K562 (cell line): ENCODE data around the gene TUBG2. TPM values are rescaled to one million over a fixed set of nuclear protein-coding genes. Genes with fewer than 3 reads are reported as not detected.

Source experiments
- ARID1B ChIP-seq: fragments of 450-650 bp; IDR thresholded peaks from 2 replicates; pipeline ENCODE4 v1.6.1; 2016; ENCODE audit warnings: antibody characterized with exemption, mild to moderate bottlenecking, inconsistent platforms
- BHLHE40 ChIP-seq: IDR thresholded peaks from 2 replicates; pipeline ENCODE4 v1.6.1; 2011; ENCODE audit warnings: low read length, improper control_type of control experiment
- CBX2 ChIP-seq: fragments of 200-600 bp; sonication (generic); IDR thresholded peaks from one replicate; pipeline ENCODE4 v1.6.1; 2012; ENCODE audit warnings: mild to moderate bottlenecking, low read length, inconsistent platforms; ENCODE audit not compliant: insufficient read depth, poor library complexity, severe bottlenecking
- CCNT2 ChIP-seq: IDR thresholded peaks from 2 replicates; pipeline ENCODE4 v1.6.1; 2011; ENCODE audit warnings: borderline replicate concordance, low read depth, mild to moderate bottlenecking, moderate library complexity, mixed read lengths, low read length; ENCODE audit not compliant: insufficient read length; ENCODE audit errors: extremely low read depth
- GMEB1 ChIP-seq: fragments of 250-450 bp; sonication (Bioruptor Pico); IDR thresholded peaks from 2 replicates; pipeline ENCODE4 v1.4.0; 2020; ENCODE audit warnings: mild to moderate bottlenecking
- HDAC1 ChIP-seq, 2 experiments: fragments of 450-650 bp; IDR thresholded peaks; 2 replicates each; pipeline ENCODE4 v1.6.1; 2016 to 2017; ENCODE audit warnings: inconsistent platforms in 1 of 2, mild to moderate bottlenecking in 1 of 2, moderate library complexity in 1 of 2
- HDAC2 ChIP-seq: fragments of 450-650 bp; IDR thresholded peaks from 2 replicates; pipeline ENCODE4 v1.6.1; 2016; ENCODE audit warnings: mild to moderate bottlenecking
- RBFOX2 ChIP-seq: fragments of 200-400 bp; formaldehyde crosslinking; IDR thresholded peaks from 2 replicates; pipeline ENCODE4 v1.6.1; 2017; ENCODE audit warnings: low read depth, mild to moderate bottlenecking, low read length, moderate library complexity
- RNF2 ChIP-seq: sonication (generic); IDR thresholded peaks from 2 replicates; pipeline ENCODE4 v1.6.1; 2016
- SNRNP70 ChIP-seq: fragments of 200-400 bp; formaldehyde crosslinking; optimal IDR thresholded peaks from 2 replicates; pipeline ENCODE3; 2017; ENCODE audit warnings: low read depth, low read length
- TAL1 ChIP-seq: fragments of 450-650 bp; IDR thresholded peaks from 2 replicates; pipeline ENCODE4 v1.6.1; 2016; ENCODE audit warnings: mild to moderate bottlenecking
- ZNF639 ChIP-seq, 2 experiments: fragments of 200-800 bp in 1 of 2; sonication (Bioruptor generic) in 1 of 2; sonication (generic) in 1 of 2; formaldehyde crosslinking in 1 of 2; IDR thresholded peaks in 1 of 2; conservative IDR thresholded peaks in 1 of 2; 2 replicates each; pipeline versions ENCODE4 v1.5.0 to v1.6.1; 2016 to 2020; ENCODE audit warnings: missing compliant biosample characterization in 1 of 2, missing genetic modification characterization in 1 of 2, missing genetic modification reagents in 1 of 2
- polyA plus RNA-seq, 8 experiments: library from polyadenylated mRNA; depleted of rRNA in 4 of 8; stranded (reverse) in 5 of 8; unstranded in 3 of 8; fragments of >200 nt; fragmentation: Nextera tagmentation in 2 of 8; fragmentation: Illumina TruSeq in 1 of 8; extraction: Ambion mirVana in 2 of 8; extraction: Trizol in 1 of 8; gene quantifications; 2 replicates each; pipeline versions ENCODE4 v1.2.1 to v1.2.3, GENCODE V29; 2011 to 2014; ENCODE audit warnings: inconsistent platforms in 1 of 8, missing spikeins in 1 of 8
- total RNA-seq, 7 experiments: library from RNA; depleted of rRNA in 6 of 7; stranded (reverse); fragments of >200 nt in 6 of 7; fragmentation: Illumina TruSeq in 2 of 7; extraction: Trizol in 2 of 7; gene quantifications; 2 replicates each; pipeline versions ENCODE4 v1.2.1 to v1.2.3, GENCODE V29; 2011 to 2021; ENCODE audit warnings: low replicate concordance in 1 of 7
- TF ChIP-seq, protein P1 (sequence below): fragments of 450-650 bp; IDR thresholded peaks from 2 replicates; pipeline ENCODE4 v1.6.1; 2018; ENCODE audit warnings: mild to moderate bottlenecking, low read depth; ENCODE audit not compliant: partially characterized antibody
- TF ChIP-seq, protein P2 (sequence below), 3 experiments: fragments of 200-800 bp in 1 of 3; fragments of 250-450 bp in 1 of 3; fragments of 450-650 bp in 1 of 3; sonication (Bioruptor Pico) in 1 of 3; sonication (Bioruptor generic) in 1 of 3; formaldehyde crosslinking in 1 of 3; IDR thresholded peaks; 2 replicates each; pipeline versions ENCODE4 v1.6.1 to v1.8.0; 2016 to 2022; ENCODE audit warnings: mild to moderate bottlenecking in 2 of 3, missing genetic modification characterization in 2 of 3, missing compliant biosample characterization in 1 of 3, moderate library complexity in 1 of 3
- TF ChIP-seq, protein P3 (sequence below): sonication (generic); formaldehyde crosslinking; IDR thresholded peaks from 2 replicates; pipeline ENCODE4 v1.8.0; 2022; ENCODE audit warnings: mild to moderate bottlenecking, low read depth, missing genetic modification reagents

TUBG2 gene
- total and polyA plus RNA-seq, 9 of the 15 experiments (the other 6 are each of a cell fraction or from before 2014, with no cell fraction given) = 0.09 to 0.80 (median 0.24) TPM; not detected in 2

- TF ChIP-seq, protein P1, sequence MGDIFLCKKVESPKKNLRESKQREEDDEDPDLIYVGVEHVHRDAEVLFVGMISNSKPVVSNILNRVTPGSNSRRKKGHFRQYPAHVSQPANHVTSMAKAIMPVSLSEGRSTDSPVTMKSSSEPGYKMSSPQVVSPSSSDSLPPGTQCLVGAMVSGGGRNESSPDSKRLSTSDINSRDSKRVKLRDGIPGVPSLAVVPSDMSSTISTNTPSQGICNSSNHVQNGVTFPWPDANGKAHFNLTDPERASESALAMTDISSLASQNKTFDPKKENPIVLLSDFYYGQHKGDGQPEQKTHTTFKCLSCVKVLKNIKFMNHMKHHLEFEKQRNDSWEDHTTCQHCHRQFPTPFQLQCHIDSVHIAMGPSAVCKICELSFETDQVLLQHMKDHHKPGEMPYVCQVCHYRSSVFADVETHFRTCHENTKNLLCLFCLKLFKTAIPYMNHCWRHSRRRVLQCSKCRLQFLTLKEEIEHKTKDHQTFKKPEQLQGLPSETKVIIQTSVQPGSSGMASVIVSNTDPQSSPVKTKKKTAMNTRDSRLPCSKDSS = no peak
- peak in 1 of 2 experiments; percentile 84; a peak in 1 of 4 replicates for TF ChIP-seq HDAC1 (IDR thresholded peaks at IDR 0.05)
- peak; percentile 40; the same call in 1 of the 2 replicates for TF ChIP-seq ARID1B
- TF ChIP-seq, protein P2, sequence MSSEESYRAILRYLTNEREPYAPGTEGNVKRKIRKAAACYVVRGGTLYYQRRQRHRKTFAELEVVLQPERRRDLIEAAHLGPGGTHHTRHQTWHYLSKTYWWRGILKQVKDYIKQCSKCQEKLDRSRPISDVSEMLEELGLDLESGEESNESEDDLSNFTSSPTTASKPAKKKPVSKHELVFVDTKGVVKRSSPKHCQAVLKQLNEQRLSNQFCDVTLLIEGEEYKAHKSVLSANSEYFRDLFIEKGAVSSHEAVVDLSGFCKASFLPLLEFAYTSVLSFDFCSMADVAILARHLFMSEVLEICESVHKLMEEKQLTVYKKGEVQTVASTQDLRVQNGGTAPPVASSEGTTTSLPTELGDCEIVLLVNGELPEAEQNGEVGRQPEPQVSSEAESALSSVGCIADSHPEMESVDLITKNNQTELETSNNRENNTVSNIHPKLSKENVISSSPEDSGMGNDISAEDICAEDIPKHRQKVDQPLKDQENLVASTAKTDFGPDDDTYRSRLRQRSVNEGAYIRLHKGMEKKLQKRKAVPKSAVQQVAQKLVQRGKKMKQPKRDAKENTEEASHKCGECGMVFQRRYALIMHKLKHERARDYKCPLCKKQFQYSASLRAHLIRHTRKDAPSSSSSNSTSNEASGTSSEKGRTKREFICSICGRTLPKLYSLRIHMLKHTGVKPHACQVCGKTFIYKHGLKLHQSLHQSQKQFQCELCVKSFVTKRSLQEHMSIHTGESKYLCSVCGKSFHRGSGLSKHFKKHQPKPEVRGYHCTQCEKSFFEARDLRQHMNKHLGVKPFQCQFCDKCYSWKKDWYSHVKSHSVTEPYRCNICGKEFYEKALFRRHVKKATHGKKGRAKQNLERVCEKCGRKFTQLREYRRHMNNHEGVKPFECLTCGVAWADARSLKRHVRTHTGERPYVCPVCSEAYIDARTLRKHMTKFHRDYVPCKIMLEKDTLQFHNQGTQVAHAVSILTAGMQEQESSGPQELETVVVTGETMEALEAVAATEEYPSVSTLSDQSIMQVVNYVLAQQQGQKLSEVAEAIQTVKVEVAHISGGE (CRISPR knock-in tag; IDR thresholded peaks at IDR 0.05) = 0 out of 6 replicates have a peak, but pooled peaks of 1 of the 3 experiments have one; percentile 34
- no peak for TF ChIP-seq SNRNP70
- TF ChIP-seq HDAC2 = 0 out of 2 replicates have a peak, but pooled peaks have one; percentile 61
- TF ChIP-seq, protein P3, sequence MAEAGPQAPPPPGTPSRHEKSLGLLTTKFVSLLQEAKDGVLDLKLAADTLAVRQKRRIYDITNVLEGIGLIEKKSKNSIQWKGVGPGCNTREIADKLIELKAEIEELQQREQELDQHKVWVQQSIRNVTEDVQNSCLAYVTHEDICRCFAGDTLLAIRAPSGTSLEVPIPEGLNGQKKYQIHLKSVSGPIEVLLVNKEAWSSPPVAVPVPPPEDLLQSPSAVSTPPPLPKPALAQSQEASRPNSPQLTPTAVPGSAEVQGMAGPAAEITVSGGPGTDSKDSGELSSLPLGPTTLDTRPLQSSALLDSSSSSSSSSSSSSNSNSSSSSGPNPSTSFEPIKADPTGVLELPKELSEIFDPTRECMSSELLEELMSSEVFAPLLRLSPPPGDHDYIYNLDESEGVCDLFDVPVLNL (CRISPR knock-in tag) = no peak
- TF ChIP-seq GMEB1 (CRISPR knock-in tag) = peak; percentile 13; the same call in 1 of the 2 replicates
- TF ChIP-seq RNF2 = 0 out of 2 replicates have a peak, but pooled peaks have one; percentile 15
- peak; percentile 95 for TF ChIP-seq CCNT2
- peak in 1 of 2 experiments; percentile 35; a peak in 1 of 4 replicates for TF ChIP-seq ZNF639 (CRISPR knock-in tag; conservative IDR thresholded peaks at IDR 0.05 in 1 of 2, IDR thresholded peaks at IDR 0.05 in 1 of 2)
- TF ChIP-seq TAL1 = peak; percentile 22; the same call in 1 of the 2 replicates
- TF ChIP-seq BHLHE40 = peak; percentile 97
- TF ChIP-seq CBX2 = no peak
- peak; percentile 86 for TF ChIP-seq RBFOX2
Measured at GRCh38 chr17:42677921-42678781, 19.1 kb downstream of the TUBG2 start (continued).
